Measurements from ENCODE around the gene DCLRE1C.

GRCh38 chr10:14917827-14918226, 36.1 kb downstream of the DCLRE1C start:
- TF ChIP-seq FOXA1 (IDR thresholded peaks at IDR 0.05) (no peak), CTCF (IDR thresholded peaks at IDR 0.05; ENCODE audit: low read depth, low read length, missing input control) (no peak), JUND (IDR thresholded peaks at IDR 0.05) (no peak), EGR1 (IDR thresholded peaks at IDR 0.05; ENCODE audit: low read depth in 2 of 2) (no peak)
